NT2/D1 (cell line): ENCODE results near the gene OR2V1.
"Not testable (repeated sequence)": the region's sequence is repeated elsewhere in the genome, so short reads cannot be mapped to it uniquely, and the experiment has no call there.

ENCODE experiments used
- DNase-seq: peaks from one replicate; pipeline ENCODE4 v3.0.0-alpha.2; 2011; ENCODE audit warnings: low read depth, low spot score
- H3K27me3 ChIP-seq: 2 replicates; pipeline ENCODE4 v1.6.0; 2011; ENCODE audit warnings: mild to moderate bottlenecking; ENCODE audit not compliant: insufficient read length, insufficient read depth
- H3K36me3 ChIP-seq: 2 replicates; pipeline ENCODE4 v1.6.1; 2011; ENCODE audit warnings: mild to moderate bottlenecking, low read length, mixed read lengths; ENCODE audit not compliant: insufficient read depth, insufficient read length
- H3K4me1 ChIP-seq: 2 replicates; pipeline ENCODE4 v1.5.1; 2011; ENCODE audit not compliant: insufficient read depth, insufficient read length
- H3K4me3 ChIP-seq: 2 replicates; pipeline ENCODE4 v1.5.1; 2011; ENCODE audit warnings: low read depth; ENCODE audit not compliant: insufficient read length
- H3K9ac ChIP-seq: 2 replicates; pipeline ENCODE4 v1.6.0; 2011; ENCODE audit warnings: low read depth; ENCODE audit not compliant: insufficient read length
- H3K9me3 ChIP-seq: 2 replicates; pipeline ENCODE4 v1.5.1; 2011; ENCODE audit warnings: mild to moderate bottlenecking, low read length; ENCODE audit not compliant: insufficient read depth
- SUZ12 ChIP-seq: IDR thresholded peaks from 2 replicates; pipeline ENCODE4 v1.6.1; 2011; ENCODE audit not compliant: insufficient read length, insufficient read depth; ENCODE audit errors: extremely low read depth
- YY1 ChIP-seq: IDR thresholded peaks from 2 replicates; pipeline ENCODE4 v1.6.1; 2011; ENCODE audit not compliant: insufficient read length, insufficient read depth
- ZNF274 ChIP-seq: IDR thresholded peaks from 2 replicates; pipeline ENCODE4 v1.6.1; 2011; ENCODE audit warnings: mild to moderate bottlenecking, low read depth, low read length

OR2V1 gene

DNA sequence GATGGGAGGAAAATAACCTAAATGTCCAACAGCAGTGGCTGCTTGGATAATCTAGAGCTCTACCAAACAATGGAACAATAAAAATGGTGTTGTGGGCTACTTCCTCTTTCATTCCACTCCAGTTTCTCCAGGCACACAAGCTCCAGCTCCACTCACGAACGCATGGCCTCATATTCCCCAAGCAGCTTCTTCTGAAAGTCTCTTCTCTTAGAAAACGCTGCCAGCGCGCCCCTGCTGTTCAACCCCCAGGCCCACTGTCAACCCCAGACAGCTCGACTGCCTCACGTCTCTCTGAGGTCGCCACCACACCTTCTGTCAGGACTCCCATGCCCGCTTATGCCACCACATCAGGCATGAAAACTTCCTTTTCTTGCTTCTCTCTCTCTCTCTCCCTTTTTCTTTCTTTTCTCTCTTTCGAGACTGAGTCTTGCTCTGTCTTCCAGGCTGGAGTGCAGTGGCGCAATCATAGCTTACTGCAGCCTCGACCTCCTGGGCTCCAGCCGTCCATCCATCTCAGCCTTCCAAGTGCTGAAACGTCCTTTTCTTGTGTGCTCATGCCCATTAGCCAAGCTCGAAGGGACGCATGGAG, 32.6 kb upstream of the OR2V1 start:
- Histone ChIP-seq H3K4me3 (peak overlapping the region; percentile 11), H3K9ac (no peak overlapping the region), H3K4me1 (peaks cover 13% of the 10 kb centered on the region), H3K36me3 (no peaks in the 10 kb centered on the region), H3K27me3 (no peaks in the 10 kb centered on the region), H3K9me3 (no peaks in the 10 kb centered on the region)
- no peak for DNase-seq
- no peak for TF ChIP-seq YY1
- no peak for TF ChIP-seq SUZ12
- no peak for TF ChIP-seq ZNF274

DNA sequence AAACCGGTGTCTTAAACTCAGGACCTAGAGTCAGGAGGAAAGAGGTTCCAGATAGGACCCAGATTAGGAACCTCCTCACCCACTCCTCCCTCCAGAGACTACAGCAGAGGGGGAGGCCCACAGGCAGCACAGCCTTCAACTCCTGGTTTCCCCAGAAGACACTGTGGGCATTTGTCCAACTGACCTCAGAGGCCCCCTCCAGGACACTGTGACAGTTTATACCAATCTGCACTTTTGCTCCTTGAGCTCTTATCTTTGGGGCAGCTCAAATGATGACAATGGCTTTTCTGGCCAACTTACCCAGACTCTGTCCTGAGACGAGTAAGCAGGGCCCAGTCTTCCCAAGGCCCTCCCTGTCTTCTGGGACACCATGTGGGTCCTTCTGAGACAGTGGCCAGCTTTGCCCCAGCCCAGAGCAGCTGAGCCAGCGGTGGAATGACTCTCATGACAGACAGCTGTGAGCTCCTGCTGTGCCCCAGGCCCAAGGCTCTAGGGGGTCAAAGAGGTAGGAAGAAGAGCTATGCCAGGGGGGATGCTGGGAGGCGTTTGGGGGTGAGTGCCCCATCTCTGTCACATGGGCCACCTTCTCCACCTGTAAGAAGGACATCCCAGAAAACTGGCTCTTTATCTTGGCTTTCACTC, 30.7 kb upstream of the OR2V1 start:
- Histone ChIP-seq H3K4me1 (peaks cover 13% of the 10 kb centered on the region), H3K4me3 (no peak overlapping the region), H3K36me3 (no peaks in the 10 kb centered on the region), H3K9me3 (no peaks in the 10 kb centered on the region), H3K9ac (no peak overlapping the region), H3K27me3 (no peaks in the 10 kb centered on the region)
- no peak for TF ChIP-seq SUZ12
- TF ChIP-seq YY1 = no peak
- TF ChIP-seq ZNF274 = no peak
- DNase-seq = no peak

DNA sequence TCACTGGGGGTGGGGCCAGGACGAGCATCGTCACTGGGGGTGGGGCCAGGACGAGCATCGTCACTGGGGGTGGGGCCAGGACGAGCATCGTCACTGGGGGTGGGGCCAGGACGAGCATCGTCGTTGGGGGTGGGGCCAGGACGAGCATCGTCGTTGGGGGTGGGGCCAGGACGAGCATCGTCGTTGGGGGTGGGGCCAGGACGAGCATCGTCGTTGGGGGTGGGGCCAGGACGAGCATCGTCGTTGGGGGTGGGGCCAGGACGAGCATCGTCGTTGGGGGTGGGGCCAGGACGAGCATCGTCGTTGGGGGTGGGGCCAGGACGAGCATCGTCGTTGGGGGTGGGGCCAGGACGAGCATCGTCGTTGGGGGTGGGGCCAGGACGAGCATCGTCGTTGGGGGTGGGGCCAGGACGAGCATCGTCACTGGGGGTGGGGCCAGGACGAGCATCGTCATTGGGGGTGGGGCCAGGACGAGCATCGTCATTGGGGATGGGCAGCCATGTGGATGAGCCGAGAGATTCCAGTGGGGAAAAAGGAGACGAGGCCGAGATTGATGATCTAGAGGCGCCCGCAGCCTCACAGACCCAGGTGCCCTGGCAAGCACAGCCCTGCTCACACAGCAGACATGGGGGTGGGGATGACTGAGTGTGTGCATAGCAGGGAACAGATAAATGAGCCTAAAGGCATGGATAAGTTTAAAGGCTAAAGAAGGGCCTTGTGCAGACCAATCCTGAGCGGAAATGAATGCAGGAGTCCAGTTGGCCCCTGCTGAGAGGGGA, 30.0 kb upstream of the OR2V1 start:
- peaks cover 13% of the 10 kb centered on the region for H3K4me1 ChIP-seq
- H3K36me3 ChIP-seq, H3K9me3 ChIP-seq, H3K4me3 ChIP-seq, H3K27me3 ChIP-seq, DNase-seq, H3K9ac ChIP-seq: not testable (repeated sequence)

DNA sequence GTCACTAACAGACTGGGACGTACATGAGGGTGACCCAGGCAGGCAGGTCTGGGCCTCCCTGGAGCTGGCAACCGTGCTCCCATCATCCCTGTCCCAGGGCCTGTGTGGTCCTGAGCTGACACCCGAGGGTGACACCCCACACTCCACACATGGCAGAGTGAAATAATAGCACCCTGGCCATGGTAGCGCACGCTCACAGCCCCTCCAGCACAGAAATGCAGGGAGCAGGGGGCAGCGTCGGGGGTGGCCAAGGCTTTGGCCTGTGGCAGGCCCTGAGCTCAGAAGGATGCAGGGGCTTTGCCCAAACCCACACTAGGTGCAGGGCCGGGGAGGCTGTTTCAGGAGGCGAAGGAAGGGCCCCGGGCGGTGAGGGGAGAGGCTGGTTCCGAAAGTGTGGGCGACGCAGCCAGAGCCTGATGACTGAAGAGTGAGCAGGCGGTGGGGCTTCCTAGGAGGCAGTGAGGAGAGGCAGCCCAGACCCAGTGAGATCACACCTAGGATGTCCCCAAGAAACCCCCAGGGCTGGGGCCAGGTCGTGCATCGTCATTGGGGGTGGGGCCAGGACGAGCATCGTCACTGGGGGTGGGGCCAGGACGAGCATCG, 29.3 kb upstream of the OR2V1 start:
- no peaks in the 10 kb centered on the region for H3K9me3 ChIP-seq
- H3K9ac ChIP-seq = peak overlapping the region; percentile 32
- no peaks in the 10 kb centered on the region for H3K27me3 ChIP-seq
- no peak for DNase-seq
- no peak overlapping the region for H3K4me3 ChIP-seq
- no peaks in the 10 kb centered on the region for H3K36me3 ChIP-seq
- no peak for TF ChIP-seq YY1
- no peak for TF ChIP-seq SUZ12
- no peak for TF ChIP-seq ZNF274
- H3K4me1 ChIP-seq = peaks cover 13% of the 10 kb centered on the region

DNA sequence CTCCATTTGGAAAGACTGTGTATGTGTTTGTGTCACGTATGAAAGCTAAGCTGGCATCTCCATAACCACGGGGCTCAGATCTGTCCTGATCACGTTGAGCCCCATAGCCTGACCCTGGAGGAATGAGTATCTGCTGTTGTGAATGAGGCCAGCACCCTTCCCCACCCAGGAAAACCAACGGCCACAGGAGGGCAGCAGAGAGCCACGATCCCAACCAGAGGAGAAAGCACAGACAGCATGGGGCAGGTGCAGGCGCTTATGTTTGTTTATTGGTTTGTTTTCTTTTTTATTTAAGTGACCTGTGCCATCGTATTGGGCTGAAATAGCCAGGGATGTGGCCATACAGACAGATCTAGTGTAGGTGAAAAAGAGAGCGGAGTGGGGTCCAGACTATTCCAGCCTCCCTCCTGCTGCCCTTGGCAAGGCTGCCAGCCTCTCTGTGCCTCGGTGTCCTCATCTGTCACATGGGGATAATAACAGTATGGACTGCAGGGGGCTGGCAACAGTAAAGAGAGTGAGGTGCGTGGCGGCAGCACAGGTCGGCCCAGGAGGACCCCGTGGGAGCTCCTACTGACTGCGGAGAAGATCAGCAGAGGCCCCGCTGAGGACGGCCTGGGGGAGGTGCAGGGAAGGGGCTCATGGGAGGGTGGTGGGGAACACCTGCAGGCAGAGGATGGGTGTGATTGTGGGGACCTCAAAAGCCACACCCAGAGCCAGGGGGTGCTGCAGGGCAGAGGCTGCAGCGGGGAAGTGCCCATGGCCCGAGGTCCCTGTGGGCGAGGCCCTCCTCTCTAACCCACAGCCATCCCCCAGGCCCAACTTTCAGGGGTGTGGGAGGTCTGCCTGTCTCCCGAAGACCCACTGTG, 28.6 kb upstream of the OR2V1 start:
- peak overlapping the region; percentile 32 for H3K9ac ChIP-seq
- peaks cover 13% of the 10 kb centered on the region for H3K4me1 ChIP-seq

DNA sequence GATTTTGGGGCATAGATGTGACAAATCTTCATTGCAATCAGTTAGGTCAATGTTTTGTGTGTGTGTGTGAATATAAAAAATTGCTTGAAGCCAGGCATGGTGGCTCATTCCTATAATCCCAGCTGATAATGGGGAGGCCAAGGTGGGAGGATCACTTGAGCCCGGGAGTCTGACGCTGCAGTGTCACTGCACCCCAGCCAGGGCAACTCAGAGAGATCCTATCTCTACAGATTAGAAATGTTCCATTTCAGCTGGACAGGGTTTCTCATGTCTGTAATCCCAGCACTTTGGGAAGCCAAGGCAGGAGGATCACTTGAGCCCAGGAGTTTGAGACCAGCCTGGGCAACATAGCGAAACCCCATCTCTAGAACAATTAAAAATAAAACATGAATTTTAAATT, 27.9 kb upstream of the OR2V1 start:
- peaks cover 13% of the 10 kb centered on the region for H3K4me1 ChIP-seq
- H3K9me3 ChIP-seq = no peaks in the 10 kb centered on the region
- H3K4me3 ChIP-seq = no peak overlapping the region
- no peak for DNase-seq
- TF ChIP-seq ZNF274 (no peak), YY1 (no peak), SUZ12 (no peak)
- no peaks in the 10 kb centered on the region for H3K27me3 ChIP-seq
- no peaks in the 10 kb centered on the region for H3K36me3 ChIP-seq
- H3K9ac ChIP-seq = no peak overlapping the region

More for the DNA sequence above, 28.6 kb upstream of the OR2V1 start:
- Histone ChIP-seq H3K9me3 (no peaks in the 10 kb centered on the region), H3K4me3 (no peak overlapping the region), H3K27me3 (no peaks in the 10 kb centered on the region), H3K36me3 (no peaks in the 10 kb centered on the region)
- DNase-seq = no peak
- no peak for TF ChIP-seq YY1
- TF ChIP-seq SUZ12 = no peak
- TF ChIP-seq ZNF274 = no peak

DNA sequence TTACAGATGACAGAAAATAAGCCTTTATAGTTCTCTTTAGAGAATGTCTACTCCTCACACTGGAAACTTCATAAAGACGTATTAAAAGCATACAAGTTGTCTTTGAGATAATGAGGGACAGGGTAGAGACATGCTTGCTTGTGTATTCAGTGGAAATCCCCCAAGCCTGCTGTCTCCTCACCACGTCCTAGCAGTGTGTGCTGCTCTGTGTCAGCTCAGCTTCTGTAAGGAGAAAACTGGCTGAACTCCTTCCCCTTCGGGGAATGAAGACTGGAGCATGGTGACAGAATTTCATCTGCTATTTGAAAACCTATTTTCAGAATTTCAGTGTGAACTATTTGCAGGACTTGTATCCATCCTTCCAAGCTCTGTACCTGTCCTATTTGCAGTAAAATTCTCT, 25.8 kb upstream of the OR2V1 start:
- Histone ChIP-seq H3K4me1 (peaks cover 11% of the 10 kb centered on the region), H3K9ac (no peak overlapping the region), H3K36me3 (no peaks in the 10 kb centered on the region), H3K9me3 (no peaks in the 10 kb centered on the region), H3K4me3 (no peak overlapping the region), H3K27me3 (no peaks in the 10 kb centered on the region)
- no peak for DNase-seq
- TF ChIP-seq ZNF274 (no peak), SUZ12 (no peak), YY1 (no peak)
